Activated effector memory CD4-positive, alpha-beta T cell treated with Interleukin-2 at 50 U/mL for 16 hours (primary cell): ENCODE measurements around the gene ARNT2.

ENCODE experiments used
- DNase-seq: peaks from one replicate; pipeline ENCODE4 v3.0.0-alpha.2; 2020

ARNT2 gene

DNA sequence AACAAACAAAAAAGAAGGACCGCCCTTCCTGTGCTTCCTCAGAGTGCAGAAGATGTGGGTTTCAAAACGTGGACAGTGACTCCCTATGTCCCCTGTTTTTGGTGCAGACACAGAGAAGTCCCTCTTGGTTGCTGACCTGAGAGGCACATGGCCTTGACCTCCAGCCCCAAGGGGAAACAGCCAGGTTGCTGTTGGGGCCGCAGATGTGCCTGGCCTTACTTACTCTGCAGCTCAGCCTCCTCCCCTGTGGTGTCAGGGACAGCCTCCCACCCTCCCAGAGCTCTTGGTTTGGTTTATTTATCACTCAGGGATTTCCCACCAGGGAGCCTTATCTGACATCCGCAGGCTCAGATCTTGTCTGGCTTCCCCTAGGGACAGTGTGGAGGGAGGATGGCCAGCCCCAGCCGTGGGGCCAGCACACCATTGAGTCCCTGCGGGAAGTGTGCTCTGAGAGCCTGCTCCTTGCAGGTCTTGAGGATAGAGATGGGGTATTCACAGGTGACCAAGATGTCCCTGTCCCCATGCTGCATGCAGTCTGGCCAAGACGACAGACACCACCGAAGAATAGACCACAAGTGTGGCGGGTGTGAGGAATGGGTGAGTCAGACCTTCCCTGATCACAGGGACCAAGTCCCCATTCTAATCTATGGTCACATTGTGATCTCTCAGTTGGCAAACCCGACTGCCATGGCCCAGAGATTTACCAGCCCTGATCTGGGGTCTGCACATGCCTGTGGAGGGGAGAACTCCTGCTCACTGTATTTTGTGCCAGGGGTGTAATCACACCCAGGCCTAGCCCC is 156.6 kb downstream of the ARNT2 start:
- DNase-seq = no peak

GRCh38 chr15:80561500-80561899 is 157.3 kb downstream of the ARNT2 start:
- no peak for DNase-seq

- DNase-seq = no peak
Observed at GRCh38 chr15:80562033-80562432, 157.9 kb downstream of the ARNT2 start.

- no peak for DNase-seq
Observed at GRCh38 chr15:80562846-80563245, 158.7 kb downstream of the ARNT2 start.

GRCh38 chr15:80563372-80563997 is 159.3 kb downstream of the ARNT2 start:
- DNase-seq = no peak

DNA sequence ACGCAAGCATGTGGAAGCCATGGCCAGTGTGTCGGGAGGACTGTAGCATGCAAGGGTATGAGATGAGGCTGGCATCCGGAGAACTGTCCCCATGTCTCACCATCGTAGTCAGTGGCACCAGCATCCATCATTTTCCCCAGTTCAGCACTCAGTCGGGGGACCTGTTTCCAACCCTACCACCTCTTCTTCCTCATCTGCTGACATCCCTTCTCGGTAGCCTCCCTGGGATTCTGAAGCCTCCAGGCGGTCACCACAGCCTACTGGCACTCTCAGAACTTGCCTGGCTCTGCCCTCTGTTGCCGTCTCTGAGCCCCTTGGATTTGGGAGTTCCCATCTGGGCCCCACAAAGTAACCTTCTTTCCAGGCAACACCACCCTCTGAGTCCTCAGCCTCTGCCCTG is 159.9 kb downstream of the ARNT2 start:
- DNase-seq = no peak

DNA sequence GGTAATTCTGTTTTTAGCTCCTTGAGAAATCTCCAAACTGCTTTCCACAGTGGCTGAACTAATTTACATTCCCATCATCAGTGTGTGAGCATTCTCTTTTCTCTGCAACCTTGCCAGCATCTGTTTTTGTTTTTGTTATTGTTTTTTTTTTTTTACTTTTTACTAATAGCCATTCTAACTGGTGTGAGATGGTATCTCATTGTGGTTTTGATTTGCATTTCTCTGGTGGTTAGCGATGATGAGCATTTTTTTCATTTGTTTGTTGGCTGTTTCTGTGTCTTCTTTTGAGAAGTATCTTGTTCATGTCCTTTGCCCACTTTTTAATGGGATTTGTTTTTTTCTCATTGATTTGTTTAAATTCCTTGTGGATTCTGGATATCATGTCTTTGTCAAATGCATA is 161.2 kb downstream of the ARNT2 start:
- no peak for DNase-seq

DNA sequence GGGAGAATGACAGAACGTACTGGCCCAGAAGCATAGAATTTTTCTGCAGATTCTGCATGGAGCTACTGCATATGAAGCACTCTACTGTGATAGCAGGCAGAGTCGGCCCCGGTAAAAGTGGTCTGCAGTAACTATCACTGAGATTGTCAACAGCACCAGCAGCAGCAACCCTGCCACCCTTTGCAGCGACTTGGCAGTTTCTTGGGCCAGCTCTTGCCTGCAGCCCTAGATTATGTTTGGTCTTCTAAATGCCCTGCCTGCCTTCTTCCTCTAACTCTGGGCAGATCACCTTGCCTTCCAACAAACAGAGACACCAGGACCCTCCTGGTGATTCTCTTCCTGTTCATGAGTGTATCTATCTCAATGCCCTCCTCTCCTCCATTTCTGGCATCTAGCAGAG is 161.8 kb downstream of the ARNT2 start:
- no peak for DNase-seq

DNA sequence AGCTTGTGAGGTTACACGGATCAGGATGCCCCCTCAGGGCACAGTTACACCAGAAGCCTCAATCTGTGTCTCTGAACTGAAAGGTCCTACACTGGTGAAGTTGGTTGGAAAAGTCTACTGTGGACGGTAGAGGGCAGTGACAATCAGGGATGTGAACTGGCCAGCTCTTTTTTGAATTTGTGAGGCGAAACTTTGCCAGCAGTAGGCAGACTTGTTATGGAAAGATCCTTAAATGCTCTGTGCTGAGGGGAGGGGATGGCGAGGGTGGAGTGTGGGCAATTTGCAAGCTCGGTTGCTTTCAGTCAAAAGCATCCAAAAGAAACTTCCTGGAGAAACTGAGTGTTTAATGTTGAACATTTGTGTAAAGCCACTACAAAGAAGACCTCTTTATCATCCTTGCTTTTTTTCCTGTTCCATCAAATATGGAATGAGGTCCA is 163.6 kb downstream of the ARNT2 start:
- DNase-seq = no peak

GRCh38 chr15:80568298-80568697 is 164.1 kb downstream of the ARNT2 start:
- no peak for DNase-seq

- DNase-seq = no peak
Observed at GRCh38 chr15:80568876-80569605, 164.9 kb downstream of the ARNT2 start.

- no peak for DNase-seq
Observed at GRCh38 chr15:80569656-80570055, 165.5 kb downstream of the ARNT2 start.

GRCh38 chr15:80570553-80570952 is 166.4 kb downstream of the ARNT2 start:
- no peak for DNase-seq

DNA sequence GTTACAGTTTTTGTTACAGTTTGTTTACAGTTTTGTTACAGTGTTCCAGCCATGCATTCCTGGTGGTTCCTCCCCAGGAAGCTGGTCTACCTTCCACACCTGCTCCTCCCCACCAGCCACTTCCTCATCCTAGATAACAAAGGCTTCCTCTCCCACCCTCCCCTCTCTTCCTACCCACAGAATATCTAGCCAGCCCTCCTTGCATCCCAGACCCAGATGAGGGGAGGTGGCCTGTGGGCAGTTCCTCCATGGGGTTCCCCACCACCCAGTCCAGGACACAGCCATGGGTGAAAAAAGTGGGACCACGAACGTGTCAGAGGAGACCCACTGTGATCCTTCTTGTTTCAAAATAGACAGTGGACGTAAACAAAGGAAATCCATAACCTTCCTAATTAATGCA is 168.2 kb downstream of the ARNT2 start:
- no peak for DNase-seq

GRCh38 chr15:80573606-80574005 is 169.4 kb downstream of the ARNT2 start:
- DNase-seq = no peak

DNA sequence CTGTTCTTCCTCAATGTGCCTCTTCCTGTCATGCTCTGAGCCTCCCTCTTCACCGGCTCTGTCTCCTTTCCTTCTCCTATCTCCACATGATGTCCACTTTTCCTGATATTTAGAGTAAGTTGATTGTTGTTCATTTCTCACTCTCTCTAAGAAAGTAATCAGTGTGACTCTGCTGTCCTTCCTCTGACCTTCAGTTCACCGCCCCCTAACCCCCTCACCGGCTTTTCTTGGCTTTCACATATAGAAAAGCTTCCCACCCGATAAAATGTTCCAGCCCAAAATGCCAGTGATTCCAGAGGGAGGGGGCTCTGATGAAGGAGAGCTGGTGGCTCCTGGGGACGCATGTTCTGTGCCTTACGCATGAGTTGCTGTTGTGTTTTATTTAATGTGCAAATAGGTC is 170.4 kb downstream of the ARNT2 start:
- no peak for DNase-seq

GRCh38 chr15:80576519-80577090 is 172.4 kb downstream of the ARNT2 start:
- DNase-seq = no peak

DNA sequence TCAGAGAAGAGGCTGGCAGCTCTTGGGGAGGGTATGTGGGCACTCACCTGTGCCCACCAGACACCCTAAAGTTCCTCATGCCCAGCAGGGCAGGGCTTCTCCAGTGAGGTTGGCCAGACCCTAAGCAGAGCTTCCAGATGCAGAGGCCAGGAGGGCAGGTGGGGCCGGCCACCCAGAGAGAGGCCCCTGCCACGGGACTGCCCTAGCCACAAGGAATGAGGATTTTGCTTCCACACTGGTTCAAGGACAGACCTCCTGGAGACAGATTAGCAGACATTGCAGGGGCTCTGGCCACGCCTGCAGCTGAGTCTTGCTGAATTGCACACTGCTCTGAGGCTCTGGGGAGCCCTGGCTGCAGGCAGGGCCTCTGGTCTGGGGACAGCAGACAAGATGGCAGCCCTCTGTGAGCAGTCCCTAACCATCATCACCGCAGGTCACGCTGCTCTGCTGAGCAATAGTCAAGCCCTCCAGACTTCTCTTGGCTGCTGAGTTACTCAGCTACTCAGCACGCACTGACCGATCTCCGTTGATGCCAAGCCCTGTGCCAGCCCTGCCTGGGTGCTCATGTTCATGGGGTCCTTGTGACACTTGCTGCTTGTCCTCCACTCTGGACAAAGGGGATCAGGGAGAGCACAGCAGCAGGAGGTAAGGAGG is 173.5 kb downstream of the ARNT2 start:
- DNase-seq = no peak

- DNase-seq = no peak
Observed at GRCh38 chr15:80578206-80578595, 174.0 kb downstream of the ARNT2 start.

DNA sequence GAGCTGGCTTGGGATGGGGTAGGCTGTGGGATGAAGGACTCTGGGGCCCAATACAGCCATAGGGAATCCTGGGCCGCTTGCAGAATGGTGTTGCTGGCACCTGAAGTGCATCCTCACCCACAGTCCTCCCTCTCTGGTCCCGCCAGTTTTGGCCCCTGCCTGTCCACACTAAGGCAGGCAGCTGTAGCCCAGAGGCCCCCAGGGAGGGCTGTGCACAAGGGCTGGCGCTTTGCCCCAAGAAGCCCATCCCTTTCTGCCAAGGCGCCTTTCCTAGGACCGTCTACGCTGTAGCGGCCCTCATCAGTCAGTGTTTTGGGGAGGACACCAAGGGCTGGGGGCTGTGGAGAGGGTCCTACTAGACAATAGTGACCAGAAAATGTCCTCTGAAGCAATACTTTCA is 174.7 kb downstream of the ARNT2 start:
- DNase-seq = no peak

GRCh38 chr15:80579611-80580010 is 175.4 kb downstream of the ARNT2 start:
- no peak for DNase-seq

DNA sequence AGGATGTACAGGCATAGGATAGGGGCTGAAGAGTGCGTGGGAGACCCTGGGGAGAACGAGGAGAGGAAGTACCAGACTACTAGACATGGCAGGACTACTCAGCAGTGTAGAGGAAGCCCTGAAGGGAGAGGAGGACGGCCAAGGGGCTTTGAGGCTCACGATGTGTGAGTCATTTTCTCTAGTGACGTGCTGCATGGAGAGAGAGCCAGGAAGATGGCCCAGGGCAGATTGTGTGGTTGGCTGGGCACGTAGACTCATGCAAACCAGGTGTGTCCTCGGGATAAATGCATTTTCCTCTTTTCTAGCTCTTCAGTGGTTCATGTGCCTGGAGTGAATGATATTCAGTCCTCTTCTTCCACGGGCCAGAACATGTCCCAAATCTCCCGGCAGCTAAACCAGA is 175.9 kb downstream of the ARNT2 start:
- no peak for DNase-seq
